Measurements from ENCODE around the gene NKTR. TPM values are rescaled to one million over a fixed set of nuclear protein-coding genes. Genes with fewer than 3 reads are reported as not detected.

The NKTR gene
- total RNA-seq, 3 donors from 2014 or later: 44.2 to 48.1 (median 46.7) TPM

DNA sequence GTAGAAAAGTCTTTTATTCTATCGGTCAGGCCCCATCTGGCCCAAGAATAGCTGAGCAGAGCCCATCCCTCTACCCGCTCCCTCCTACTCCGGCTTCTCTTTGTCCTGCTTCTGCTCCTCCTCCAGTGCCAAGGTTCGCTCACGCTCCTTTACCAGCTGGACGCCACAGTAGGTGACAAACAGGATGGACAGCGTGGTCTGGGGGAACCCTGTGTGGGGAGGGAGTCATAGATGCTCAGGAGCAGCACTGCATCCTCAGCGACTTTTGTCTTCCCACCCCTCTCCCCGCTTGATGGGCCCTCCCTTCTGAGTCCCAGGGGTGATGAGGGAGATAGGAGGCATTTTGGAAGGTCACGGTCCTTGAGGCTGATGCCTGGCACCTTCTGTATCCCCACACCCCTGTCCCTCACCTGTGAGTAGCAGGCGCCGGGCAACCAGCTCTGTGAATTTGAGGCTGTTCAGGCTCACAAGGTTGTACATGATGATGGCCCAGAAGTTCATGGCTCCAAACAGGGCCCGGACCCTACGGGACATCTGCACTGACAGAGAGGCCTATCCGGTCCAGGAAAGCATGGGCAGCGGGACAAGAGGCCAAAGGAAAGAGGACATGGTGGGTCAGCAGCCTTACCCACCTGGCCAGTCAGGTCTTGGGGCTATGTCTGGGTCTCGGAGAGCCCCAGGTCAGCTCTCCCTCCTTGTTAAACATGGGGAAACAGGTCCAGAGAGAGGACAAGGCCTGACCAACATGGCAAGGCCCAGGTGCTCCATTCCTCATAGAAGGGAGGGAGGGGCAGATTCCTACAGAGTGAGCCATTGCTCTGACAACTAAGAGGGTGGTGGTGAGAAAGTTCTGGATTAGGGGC lies 92.4 kb downstream of the NKTR start:
- H3K27me3 Mint-ChIP-seq (ENCODE audit: low read depth): no peaks in the 10 kb centered on the region
- no peaks in the 10 kb centered on the region for H3K36me3 Mint-ChIP-seq (ENCODE audit: insufficient read depth)
- ATAC-seq (no peak), DNase-seq (peak; percentile 0)
- no peaks in the 10 kb centered on the region for H3K4me1 Mint-ChIP-seq (ENCODE audit: low read depth)
- H3K9me3 Mint-ChIP-seq: no peaks in the 10 kb centered on the region
- H3K4me3 Mint-ChIP-seq: no peak overlapping the region

DNA sequence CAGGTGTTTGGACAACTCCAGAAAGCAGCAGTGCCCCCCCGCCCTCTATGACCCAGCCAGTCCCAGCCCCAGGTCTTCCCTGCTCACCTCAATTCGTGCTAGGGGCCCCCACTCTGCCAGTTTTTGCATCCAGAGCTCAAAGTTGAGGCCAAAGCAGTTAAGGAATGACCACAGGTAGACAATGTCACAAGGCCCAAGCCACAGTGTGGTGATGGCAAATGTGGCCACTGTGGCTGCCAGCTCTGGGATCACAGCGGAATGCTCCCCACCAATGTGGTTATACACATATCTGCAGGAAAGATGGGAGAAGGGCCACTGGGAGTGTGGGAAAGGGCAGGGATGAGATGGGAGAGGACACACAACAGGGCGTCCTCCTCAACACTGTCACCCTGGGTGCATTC lies 93.0 kb downstream of the NKTR start:
- DNase-seq: no peak
- Mint-ChIP-seq H3K36me3 (ENCODE audit: insufficient read depth) (no peaks in the 10 kb centered on the region), H3K27me3 (ENCODE audit: low read depth) (no peaks in the 10 kb centered on the region), H3K4me3 (no peak overlapping the region), H3K9me3 (no peaks in the 10 kb centered on the region), H3K4me1 (ENCODE audit: low read depth) (no peaks in the 10 kb centered on the region)
- no peak for ATAC-seq

DNA sequence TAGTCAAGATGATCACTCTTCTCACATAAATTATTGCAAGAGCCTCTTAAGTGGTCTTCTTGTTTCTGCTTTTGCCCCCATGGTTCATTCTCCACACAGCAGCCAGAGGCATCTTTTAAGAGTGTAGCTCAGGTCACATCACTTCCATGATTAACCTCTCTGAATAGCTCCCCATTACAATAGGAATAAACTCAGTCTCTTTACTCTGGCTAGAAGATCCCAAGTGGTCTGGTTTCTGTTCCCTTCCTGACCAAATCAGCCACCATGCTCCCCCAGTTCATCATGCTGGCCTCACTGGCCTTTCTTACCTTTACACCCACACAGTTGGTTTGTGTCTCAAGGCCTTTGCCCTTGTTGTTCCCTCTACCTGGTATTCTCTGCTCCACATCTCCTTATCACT lies 93.9 kb downstream of the NKTR start:
- no peaks in the 10 kb centered on the region for H3K27me3 Mint-ChIP-seq (ENCODE audit: low read depth)
- H3K9me3 Mint-ChIP-seq: no peaks in the 10 kb centered on the region
- no peak for DNase-seq
- peaks cover 2% of the 10 kb centered on the region for H3K4me1 Mint-ChIP-seq (ENCODE audit: low read depth)
- no peak for ATAC-seq
- H3K4me3 Mint-ChIP-seq: no peak overlapping the region
- no peaks in the 10 kb centered on the region for H3K36me3 Mint-ChIP-seq (ENCODE audit: insufficient read depth)

DNA sequence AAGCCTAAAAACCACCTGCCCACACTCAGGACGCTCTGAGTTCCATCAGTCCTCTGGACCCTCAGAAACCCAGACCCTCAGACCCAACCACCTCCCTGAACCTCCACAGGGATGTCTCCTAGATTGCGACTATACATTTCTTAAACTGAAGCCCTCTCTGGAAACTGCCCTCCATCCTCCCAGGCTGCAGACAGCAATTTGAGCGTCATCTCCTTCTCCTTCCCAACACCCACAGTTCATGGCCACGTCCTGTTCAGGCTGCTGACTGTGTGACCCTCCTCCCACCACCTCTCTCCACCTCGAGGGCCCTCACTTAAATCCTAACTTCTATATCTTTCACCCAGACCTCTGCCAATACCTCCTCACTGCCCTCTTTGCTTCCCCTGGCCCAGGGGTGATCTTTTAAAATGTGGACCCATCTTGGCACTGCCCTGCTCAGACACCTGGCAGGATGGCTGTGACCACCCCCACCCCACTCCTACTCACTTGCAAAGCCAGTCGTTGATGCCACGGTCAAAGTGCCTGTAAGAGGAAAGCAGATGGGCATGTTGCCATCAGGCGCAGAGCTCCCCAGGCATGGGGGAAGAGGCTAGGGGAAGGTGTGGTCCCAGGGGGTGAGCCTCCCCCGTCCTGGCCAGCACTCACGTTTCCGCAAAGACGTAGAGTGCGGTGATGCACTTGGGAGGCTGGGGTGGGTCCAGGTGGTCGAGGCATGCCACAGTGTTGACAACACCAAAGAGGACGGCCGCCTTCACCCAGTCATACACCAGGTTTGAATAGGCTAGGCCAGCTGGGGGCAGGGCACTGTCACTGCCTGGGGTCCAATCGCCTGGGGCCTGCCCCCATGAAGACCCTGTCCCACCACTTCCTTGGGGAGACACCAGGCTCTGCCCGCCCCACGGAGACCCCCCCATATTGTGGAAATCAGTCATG lies 96.1 kb downstream of the NKTR start:
- ATAC-seq (no peak), DNase-seq (no peak)
- Mint-ChIP-seq H3K9me3 (no peaks in the 10 kb centered on the region), H3K4me3 (no peak overlapping the region), H3K27me3 (ENCODE audit: low read depth) (peaks cover 4% of the 10 kb centered on the region), H3K4me1 (ENCODE audit: low read depth) (peaks cover 2% of the 10 kb centered on the region), H3K36me3 (ENCODE audit: insufficient read depth) (no peaks in the 10 kb centered on the region)

DNA sequence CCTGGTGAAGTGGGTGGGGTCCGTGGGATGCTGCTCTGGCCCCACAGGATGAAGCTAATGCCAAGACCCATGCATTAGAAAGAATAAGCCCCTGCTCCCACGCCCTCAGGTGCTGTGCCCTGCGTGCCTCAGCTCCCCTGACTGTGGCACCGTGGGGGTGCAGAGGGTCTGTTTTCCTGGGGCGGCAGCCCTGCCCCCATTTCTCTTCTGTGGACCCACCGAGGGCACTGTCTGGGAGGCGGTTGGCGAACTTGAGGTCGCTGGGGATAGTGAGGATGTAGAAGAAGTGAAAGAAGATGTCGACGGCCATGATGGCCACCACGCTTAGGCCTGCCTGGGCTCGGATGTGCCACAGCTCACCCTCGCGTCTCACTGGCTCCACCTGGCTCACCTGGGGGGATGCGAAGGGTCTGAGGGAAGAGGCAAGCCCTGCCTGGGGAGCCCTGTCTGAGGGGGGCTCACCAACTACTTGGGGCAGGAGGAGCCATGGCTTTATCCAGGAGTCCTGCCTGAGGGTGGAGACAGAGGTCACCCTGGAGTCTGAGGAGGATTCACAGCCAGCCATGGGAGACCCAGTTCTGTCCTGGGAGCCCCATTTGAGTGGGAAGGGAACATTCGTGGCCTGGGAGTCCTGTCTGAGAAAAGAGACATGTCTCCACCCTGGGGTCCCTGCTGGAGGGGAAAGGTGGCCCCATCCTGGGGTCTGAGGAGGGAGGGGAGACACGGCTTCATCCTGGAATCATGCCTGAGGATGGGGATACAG lies 97.0 kb downstream of the NKTR start:
- H3K4me1 Mint-ChIP-seq (ENCODE audit: low read depth): peaks cover 2% of the 10 kb centered on the region
- ATAC-seq: no peak
- no peaks in the 10 kb centered on the region for H3K9me3 Mint-ChIP-seq
- H3K4me3 Mint-ChIP-seq: no peak overlapping the region
- no peak for DNase-seq
- peaks cover 4% of the 10 kb centered on the region for H3K27me3 Mint-ChIP-seq (ENCODE audit: low read depth)
- no peaks in the 10 kb centered on the region for H3K36me3 Mint-ChIP-seq (ENCODE audit: insufficient read depth)

Other genes starting within 250 kb of the NKTR start
- gene LYZL4, start 190.1 kb upstream of the NKTR start, total RNA-seq: not detected
- gene VIPR1, start 98.0 kb upstream of the NKTR start, total RNA-seq: 1 to 10 TPM; 2.2 to 4.7 (median 4.6) TPM
- 10 to 100 TPM; 32.0 to 35.3 (median 35.1) TPM for gene SEC22C, start 18.7 kb upstream of the NKTR start, total RNA-seq
- gene SS18L2, start 9.8 kb upstream of the NKTR start, total RNA-seq: 10 to 100 TPM; 68.8 to 79.1 (median 72.6) TPM
- under 1 TPM; 0.26 to 0.79 (median 0.56) TPM for gene ZBTB47, start 53.0 kb downstream of the NKTR start, total RNA-seq
- gene KLHL40, start 84.9 kb downstream of the NKTR start, total RNA-seq: not detected
- not detected for gene HHATL, start 102.1 kb downstream of the NKTR start, total RNA-seq
- gene CCDC13, start 172.6 kb downstream of the NKTR start, total RNA-seq: under 1 TPM; 0.29 to 0.73 (median 0.35) TPM
- 10 to 100 TPM; 75.5 to 88.7 (median 83.0) TPM for gene HIGD1A, start 203.8 kb downstream of the NKTR start, total RNA-seq
- gene ACKR2, start 208.8 kb downstream of the NKTR start, total RNA-seq: under 1 TPM; 0.13 to 0.56 (median 0.14) TPM